Sigmoid colon (tissue), 4 donors: ENCODE measurements around the gene FBXO3.

Source experiments
- CTCF ChIP-seq, 4 experiments: fragments of 450-650 bp in 3 of 4; fragments of 200-600 bp in 1 of 4; IDR thresholded peaks; one replicate each; pipeline ENCODE4 v1.5.1; 2016 to 2019; ENCODE audit warnings: antibody characterized with exemption in 4 of 4, mild to moderate bottlenecking in 3 of 4, moderate library complexity in 2 of 4
- EP300 ChIP-seq, 4 donors: sonication (generic); formaldehyde crosslinking; IDR thresholded peaks; one replicate each; pipeline ENCODE4 v1.6.1; 2017; ENCODE audit warnings: antibody characterized with exemption in 4 of 4
- POLR2AphosphoS5 ChIP-seq, 4 donors: sonication (generic); formaldehyde crosslinking; IDR thresholded peaks; one replicate each; pipeline ENCODE4 v1.6.1; 2017; ENCODE audit warnings: antibody characterized with exemption in 4 of 4

GRCh38 chr11:33708985-33709384 is 65.3 kb downstream of the FBXO3 start:
- TF ChIP-seq CTCF (IDR thresholded peaks at IDR 0.05) = no peak
- TF ChIP-seq POLR2AphosphoS5 (IDR thresholded peaks at IDR 0.05) = no peak
- no peak for TF ChIP-seq EP300 (IDR thresholded peaks at IDR 0.05)
